ENCODE measurements around the gene OPRL1.
"Not testable (repeated sequence)": the region's sequence is repeated elsewhere in the genome, so short reads cannot be mapped to it uniquely, and the experiment has no call there.

DNA sequence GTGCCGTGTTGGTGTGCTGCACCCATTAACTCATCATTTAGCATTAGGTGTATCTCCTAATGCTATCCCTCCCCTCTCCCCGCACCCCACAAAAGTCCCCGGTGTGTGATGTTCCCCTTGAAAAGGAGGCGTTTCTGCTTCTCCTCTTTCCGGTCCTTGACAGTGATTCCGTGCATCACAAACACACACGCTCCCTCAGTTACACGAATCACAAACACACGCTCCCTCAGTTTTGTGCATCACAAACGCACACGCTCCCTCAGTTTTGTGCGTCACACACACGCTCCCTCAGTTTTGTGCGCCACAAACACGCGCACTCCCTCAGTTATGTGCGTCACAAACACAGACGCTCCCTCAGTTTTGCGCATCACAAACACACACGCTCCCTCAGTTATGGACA is 54.9 kb downstream of the OPRL1 start:
- not testable (repeated sequence) for TF ChIP-seq POLR2A, EP300, POLR2AphosphoS5 (IDR thresholded peaks at IDR 0.05)
- TF ChIP-seq, protein P1, sequence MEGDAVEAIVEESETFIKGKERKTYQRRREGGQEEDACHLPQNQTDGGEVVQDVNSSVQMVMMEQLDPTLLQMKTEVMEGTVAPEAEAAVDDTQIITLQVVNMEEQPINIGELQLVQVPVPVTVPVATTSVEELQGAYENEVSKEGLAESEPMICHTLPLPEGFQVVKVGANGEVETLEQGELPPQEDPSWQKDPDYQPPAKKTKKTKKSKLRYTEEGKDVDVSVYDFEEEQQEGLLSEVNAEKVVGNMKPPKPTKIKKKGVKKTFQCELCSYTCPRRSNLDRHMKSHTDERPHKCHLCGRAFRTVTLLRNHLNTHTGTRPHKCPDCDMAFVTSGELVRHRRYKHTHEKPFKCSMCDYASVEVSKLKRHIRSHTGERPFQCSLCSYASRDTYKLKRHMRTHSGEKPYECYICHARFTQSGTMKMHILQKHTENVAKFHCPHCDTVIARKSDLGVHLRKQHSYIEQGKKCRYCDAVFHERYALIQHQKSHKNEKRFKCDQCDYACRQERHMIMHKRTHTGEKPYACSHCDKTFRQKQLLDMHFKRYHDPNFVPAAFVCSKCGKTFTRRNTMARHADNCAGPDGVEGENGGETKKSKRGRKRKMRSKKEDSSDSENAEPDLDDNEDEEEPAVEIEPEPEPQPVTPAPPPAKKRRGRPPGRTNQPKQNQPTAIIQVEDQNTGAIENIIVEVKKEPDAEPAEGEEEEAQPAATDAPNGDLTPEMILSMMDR (IDR thresholded peaks at IDR 0.05): not testable (repeated sequence)

All from suprapubic skin (tissue), 4 donors.